Activated CD4-positive, alpha-beta T cell treated with anti-CD3 and anti-CD28 coated beads, Interleukin-2, amount 10 ng/mL, durations not matched to agents 24 days and 14 days (primary cell): ENCODE measurements around the gene PLD3. TPM values are rescaled to one million over a fixed set of nuclear protein-coding genes. Genes with fewer than 3 reads are reported as not detected.
A peak's percentile ranks its signal among the peaks of the same experiment; 100 is the strongest.

Experiments used
- DNase-seq: peaks from one replicate; pipeline ENCODE4 v3.0.0; 2022
- H3K27ac Mint-ChIP-seq: one replicate; pipeline ENCODE4 v1.8.0; 2022; ENCODE audit warnings: mild to moderate bottlenecking, mixed read lengths
- H3K27me3 Mint-ChIP-seq: one replicate; pipeline ENCODE4 v1.8.0; 2022; ENCODE audit warnings: mixed read lengths
- H3K36me3 Mint-ChIP-seq: one replicate; pipeline ENCODE4 v1.8.0; 2022; ENCODE audit warnings: low read depth, mild to moderate bottlenecking, mixed read lengths
- H3K4me1 Mint-ChIP-seq: one replicate; pipeline ENCODE4 v1.8.0; 2021; ENCODE audit warnings: mixed read lengths
- H3K4me3 Mint-ChIP-seq: one replicate; pipeline ENCODE4 v1.8.0; 2022; ENCODE audit warnings: mild to moderate bottlenecking, moderate library complexity, mixed read lengths
- H3K9me3 Mint-ChIP-seq: one replicate; pipeline ENCODE4 v1.8.0; 2021; ENCODE audit warnings: mixed read lengths
- intact Hi-C: fragments of 100-400 bp; cut with micrococcal nuclease; formaldehyde crosslinking; loops from one replicate; pipeline ENCODE4 v1.15.1; 2023
- total RNA-seq: library from RNA; stranded (reverse); gene quantifications from 2 replicates; pipeline ENCODE4 v1.2.3, GENCODE V29; 2022

PLD3 gene
- total RNA-seq, 1 donor from 2014 or later, result 52.2 TPM

GRCh38 chr19:40423938-40424337, 75.4 kb downstream of the PLD3 start:
- Mint-ChIP-seq H3K4me3 (peak overlapping the region; percentile 92), H3K36me3 (peaks cover 17% of the 10 kb centered on the region), H3K9me3 (no peaks in the 10 kb centered on the region), H3K27me3 (peaks cover 5% of the 10 kb centered on the region), H3K27ac (no peak overlapping the region), H3K4me1 (peaks cover 34% of the 10 kb centered on the region)
- DNase-seq, result no peak
- intact Hi-C loops, result loop anchor here (2.0 to 10.0 kb wide), 5 partner anchors 103 to 841 kb away; partner anchors contain the start of genes AKT2, COQ8B, HNRNPUL1 and ITPKC

DNA sequence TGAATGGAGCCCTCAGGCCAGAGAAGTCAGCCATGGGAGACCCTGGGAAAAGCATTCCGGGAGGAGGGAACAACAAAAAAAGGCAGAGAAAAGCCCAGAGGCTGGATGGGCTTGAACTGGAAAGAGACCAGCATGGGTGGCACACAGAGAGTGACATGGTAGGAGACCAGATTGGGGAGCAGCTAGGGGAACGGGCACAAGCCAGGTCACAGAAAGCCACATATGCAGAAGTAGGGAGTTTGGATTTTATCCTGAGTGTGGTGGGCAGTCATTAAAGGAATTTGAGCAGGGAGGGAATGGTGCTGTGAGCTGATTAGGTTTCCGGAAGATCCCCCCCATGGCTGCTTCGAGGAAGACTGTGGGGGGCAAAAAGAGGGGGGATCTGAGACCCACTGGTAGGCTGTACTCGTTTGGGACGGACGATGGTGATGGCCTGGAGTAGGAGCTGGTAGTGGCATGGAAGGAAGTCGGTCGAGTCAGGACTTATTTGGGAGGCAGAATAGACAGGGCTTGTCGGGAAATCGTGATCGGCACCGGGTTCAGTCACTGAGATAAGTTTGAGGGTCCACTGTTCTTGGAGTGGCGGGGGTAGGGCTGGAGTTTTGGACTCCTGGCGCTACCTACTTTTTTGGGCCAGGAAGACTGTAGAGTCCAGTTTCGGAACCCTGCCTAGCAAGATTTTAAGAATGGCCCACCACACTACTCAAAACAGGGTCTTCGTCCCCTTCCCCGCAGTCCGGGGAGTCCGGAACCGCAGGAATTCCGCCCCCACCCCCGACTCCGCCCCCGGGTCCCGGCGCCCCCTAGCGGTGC, 76.3 kb downstream of the PLD3 start:
- Mint-ChIP-seq H3K4me3 (peak overlapping the region; percentile 92), H3K27me3 (peaks cover 5% of the 10 kb centered on the region), H3K36me3 (peaks cover 17% of the 10 kb centered on the region), H3K9me3 (no peaks in the 10 kb centered on the region), H3K27ac (peak overlapping the region; percentile 91), H3K4me1 (peaks cover 27% of the 10 kb centered on the region)
- peak; percentile 74 for DNase-seq
- intact Hi-C loops, result loop anchor here (1.0 to 10.0 kb wide), 7 partner anchors 8 to 840 kb away; partner anchors contain the start of genes AKT2, COQ8B, HNRNPUL1 and ITPKC

- H3K27ac Mint-ChIP-seq, result peak within 1 kb of the TSS; percentile 91
- H3K27me3 Mint-ChIP-seq, result peaks cover 5% of the 10 kb centered on the region
- peaks cover 17% of the 10 kb centered on the region for H3K36me3 Mint-ChIP-seq
- H3K4me1 Mint-ChIP-seq, result peaks cover 26% of the 10 kb centered on the region
- H3K9me3 Mint-ChIP-seq, result no peaks in the 10 kb centered on the region
- peak within 1 kb of the TSS; percentile 92 for H3K4me3 Mint-ChIP-seq
- DNase-seq, result peak; percentile 100
- intact Hi-C loops, result loop anchor here (1.0 to 10.0 kb wide), 4 partner anchors 8 to 839 kb away; partner anchors contain the start of genes AKT2 and HNRNPUL1
Measured at GRCh38 chr19:40425450-40426287, 77.2 kb downstream of the PLD3 start, which contains the start of gene SERTAD1. Gene SERTAD1 (minus strand): TSS chr19:40425992. CDS start chr19:40423546, 2,446 bp downstream.

Other genes starting within 250 kb of the PLD3 start
- 16.6 and 17.6 TPM in 2 replicates for gene MAP3K10, start 157.3 kb upstream of the PLD3 start, total RNA-seq
- not detected in 2 replicates for gene TTC9B, start 130.3 kb upstream of the PLD3 start, total RNA-seq
- 0.19 and 0.28 TPM in 2 replicates for gene CCNP, start 122.0 kb upstream of the PLD3 start, total RNA-seq
- 160 and 163 TPM in 2 replicates for gene AKT2, start 63.4 kb upstream of the PLD3 start, total RNA-seq
- gene C19orf47, start 298 bp upstream of the PLD3 start, total RNA-seq, result 24.4 and 28.9 TPM in 2 replicates
- not detected in 2 replicates for gene HIPK4, start 41.5 kb downstream of the PLD3 start, total RNA-seq
- gene PRX, start 64.7 kb downstream of the PLD3 start, total RNA-seq, result 0.84 and 0.90 TPM in 2 replicates
- gene SERTAD1, start 77.3 kb downstream of the PLD3 start, total RNA-seq, result 19.3 and 20.8 TPM in 2 replicates
- 10.8 and 12.5 TPM in 2 replicates for gene SERTAD3, start 95.6 kb downstream of the PLD3 start, total RNA-seq
- gene BLVRB, start 117.0 kb downstream of the PLD3 start, total RNA-seq, result 7.5 and 10.6 TPM in 2 replicates
- 0.36 and 0.51 TPM in 2 replicates for gene SPTBN4, start 118.3 kb downstream of the PLD3 start, total RNA-seq
- gene SHKBP1, start 228.2 kb downstream of the PLD3 start, total RNA-seq, result 111 and 113 TPM in 2 replicates